T-helper 2 cell treated with Interferon-gamma antibody and Interleukin-4, amounts not matched to agents 100 ng/mL and 5 ng/mL, for 36 hours (primary cell): ENCODE results near the gene TMBIM4. TPM values are rescaled to one million over a fixed set of nuclear protein-coding genes. Genes with fewer than 3 reads are reported as not detected.
"Not testable (repeated sequence)": the region's sequence is repeated elsewhere in the genome, so short reads cannot be mapped to it uniquely, and the experiment has no call there.

Experiments
- intact Hi-C: fragments of 100-400 bp; cut with micrococcal nuclease; formaldehyde crosslinking; loops from one replicate; pipeline ENCODE4 v1.15.1; 2023
- total RNA-seq: library from RNA; stranded (reverse); gene quantifications from 2 replicates; pipeline ENCODE4 v1.2.3, GENCODE V29; 2022

Gene TMBIM4
- total RNA-seq, 1 donor from 2014 or later: 74.4 TPM

- intact Hi-C loops: no loop called here
These were observed 17.2 kb upstream of the TMBIM4 start for GRCh38 chr12:66187036-66187435.

GRCh38 chr12:66184822-66185221, 15.0 kb upstream of the TMBIM4 start:
- intact Hi-C loops: not testable (repeated sequence)

GRCh38 chr12:66182956-66183355, 13.2 kb upstream of the TMBIM4 start:
- intact Hi-C loops: no loop called here

GRCh38 chr12:66176105-66176900, 6.5 kb upstream of the TMBIM4 start:
- intact Hi-C loops: no loop called here

- intact Hi-C loops: not testable (repeated sequence)
These were observed 4.9 kb upstream of the TMBIM4 start for GRCh38 chr12:66174391-66175325.

GRCh38 chr12:66170606-66171005, 810 bp upstream of the TMBIM4 start:
- intact Hi-C loops: no loop called here

GRCh38 chr12:66168410-66168809, 1.4 kb downstream of the TMBIM4 start:
- intact Hi-C loops: no loop called here

- intact Hi-C loops: no loop called here
These were observed 3.2 kb downstream of the TMBIM4 start for GRCh38 chr12:66166561-66166960.

GRCh38 chr12:66165141-66165540, 4.7 kb downstream of the TMBIM4 start:
- intact Hi-C loops: no loop called here

GRCh38 chr12:66164349-66164821, 5.4 kb downstream of the TMBIM4 start:
- intact Hi-C loops: no loop called here

- intact Hi-C loops: no loop called here
These were observed 6.5 kb downstream of the TMBIM4 start for GRCh38 chr12:66163289-66163688.

- intact Hi-C loops: no loop called here
These were observed 7.1 kb downstream of the TMBIM4 start for GRCh38 chr12:66162701-66163100.

GRCh38 chr12:66160704-66161103, 9.1 kb downstream of the TMBIM4 start:
- intact Hi-C loops: no loop called here

GRCh38 chr12:66159123-66159522, 10.7 kb downstream of the TMBIM4 start:
- intact Hi-C loops: no loop called here

- intact Hi-C loops: no loop called here
These were observed 13.1 kb downstream of the TMBIM4 start for GRCh38 chr12:66156654-66157053.

- intact Hi-C loops: no loop called here
These were observed 15.0 kb downstream of the TMBIM4 start for GRCh38 chr12:66154776-66155175.

- intact Hi-C loops: no loop called here
These were observed 17.1 kb downstream of the TMBIM4 start for GRCh38 chr12:66152732-66153131.

GRCh38 chr12:66149702-66150398, 19.9 kb downstream of the TMBIM4 start:
- intact Hi-C loops: loop anchor here (5.0 kb wide), 1 partner anchor 542 kb away; no protein-coding TSS in a partner anchor

GRCh38 chr12:66144791-66145754, 24.7 kb downstream of the TMBIM4 start:
- intact Hi-C loops: loop anchor here (1.0 to 5.0 kb wide), 3 partner anchors 15 to 547 kb away; partner anchors contain the start of gene LLPH

GRCh38 chr12:66143868-66144267, 25.9 kb downstream of the TMBIM4 start:
- intact Hi-C loops: no loop called here
